HG03103 (cell line): ENCODE results near the gene CTSW.

ENCODE experiments used
- ATAC-seq: cut with Tn5 transposase; IDR thresholded peaks from one replicate; pipeline ENCODE4 v1.9.1; 2021; ENCODE audit warnings: low read depth; ENCODE audit not compliant: unreplicated experiment

The CTSW gene

DNA sequence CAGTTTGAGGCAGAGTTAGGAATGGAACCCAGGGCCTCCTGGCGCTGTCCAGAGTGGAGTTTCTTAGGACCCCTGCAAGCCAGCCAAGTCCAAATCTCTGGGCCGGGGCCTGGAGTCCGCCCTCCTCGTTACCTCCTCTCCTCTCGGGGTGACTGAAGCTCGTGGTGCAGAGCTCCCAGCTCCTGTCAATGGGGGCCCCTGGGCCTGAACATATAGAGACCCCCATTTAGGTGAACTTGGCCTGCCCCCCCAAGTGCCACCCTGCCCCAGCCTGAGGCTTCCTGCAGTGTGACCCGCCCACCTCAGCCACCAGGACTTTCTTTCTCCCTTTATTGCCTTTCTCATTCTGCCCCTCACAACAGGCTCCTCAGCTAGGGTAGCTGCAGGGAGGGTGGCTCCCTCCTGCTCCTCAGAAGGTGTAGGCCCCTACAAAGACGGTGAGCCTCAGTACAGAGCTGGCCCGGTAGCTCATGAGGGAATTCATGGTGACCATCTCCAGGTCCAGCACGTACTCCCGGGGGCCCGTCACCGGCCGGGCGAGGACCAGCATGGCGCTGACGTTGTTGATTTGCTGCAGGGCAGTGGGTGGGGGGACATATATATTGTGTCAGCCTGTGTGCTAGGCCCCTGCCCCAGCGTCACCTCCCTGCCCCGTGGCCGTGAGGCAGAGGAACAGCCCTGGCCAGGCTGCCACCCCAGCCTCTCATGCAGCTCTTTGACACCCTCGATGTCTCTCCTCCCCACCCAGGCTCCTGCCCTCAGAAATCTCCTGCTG is 12.9 kb upstream of the CTSW start:
- no peak for ATAC-seq

DNA sequence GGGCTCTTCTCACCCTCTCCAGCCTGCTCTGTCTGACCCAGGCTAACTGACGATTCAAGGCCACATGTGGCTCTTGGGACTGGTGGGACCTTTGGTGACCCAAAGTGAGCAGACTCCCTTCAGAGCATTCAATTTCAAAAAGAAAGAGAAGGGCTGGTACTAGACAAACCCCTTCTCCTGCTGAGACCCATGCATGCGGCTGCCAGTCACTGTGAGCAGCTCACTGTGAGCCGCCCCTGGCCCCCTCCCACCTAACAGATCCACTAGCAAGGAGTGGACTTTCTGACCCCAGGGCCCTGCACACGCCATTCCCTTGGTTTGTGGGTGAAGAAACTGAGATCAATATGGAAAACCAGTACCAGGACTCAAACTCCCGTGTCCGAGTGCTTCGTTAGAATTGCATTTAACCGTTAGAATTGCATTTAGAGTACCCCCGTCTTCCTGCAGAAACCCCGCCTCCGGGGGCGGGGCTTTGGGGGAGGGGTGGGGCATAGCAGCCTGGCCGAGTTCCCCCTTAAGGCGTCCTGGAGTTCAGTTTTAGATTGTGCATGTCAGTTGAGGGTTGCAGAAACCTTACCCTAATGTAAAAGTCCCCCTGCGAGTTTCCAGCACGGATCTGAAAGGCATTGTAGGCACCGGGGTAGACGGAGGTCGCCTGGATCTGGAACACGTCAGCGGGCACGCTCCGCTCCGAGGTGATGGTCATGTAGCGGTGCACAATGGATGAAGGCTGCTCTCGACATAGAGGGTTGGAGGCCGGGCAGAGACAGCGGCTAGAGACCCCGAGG is 12.2 kb upstream of the CTSW start:
- no peak for ATAC-seq

DNA sequence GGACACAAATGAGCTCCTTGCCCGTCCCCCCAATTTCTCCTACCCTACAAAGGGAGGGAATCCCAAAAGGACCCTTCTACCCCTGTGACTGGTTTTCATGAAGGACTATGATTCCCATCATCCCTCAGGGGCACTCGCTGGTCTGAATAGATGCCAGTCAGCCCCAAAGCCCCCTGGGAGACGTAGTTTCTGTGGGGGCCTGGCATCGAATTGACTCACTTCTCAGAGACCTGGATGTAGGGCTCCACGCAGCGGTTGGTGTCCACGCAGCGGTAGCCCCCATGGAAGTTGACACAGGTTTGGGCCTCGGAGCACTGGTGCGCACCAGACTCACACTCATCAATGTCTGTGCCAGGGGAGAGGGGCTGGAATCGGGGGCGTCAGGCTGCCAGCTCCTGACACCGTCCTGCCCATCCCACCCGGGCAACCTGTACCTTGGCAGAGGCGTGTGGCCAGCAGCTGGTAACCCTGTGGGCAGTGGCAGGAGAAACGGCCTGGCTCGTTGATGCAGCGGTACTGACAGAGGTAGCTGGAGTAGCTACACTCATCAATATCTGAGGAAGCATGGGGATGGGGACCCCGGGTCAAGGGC is 11.5 kb upstream of the CTSW start:
- no peak for ATAC-seq

DNA sequence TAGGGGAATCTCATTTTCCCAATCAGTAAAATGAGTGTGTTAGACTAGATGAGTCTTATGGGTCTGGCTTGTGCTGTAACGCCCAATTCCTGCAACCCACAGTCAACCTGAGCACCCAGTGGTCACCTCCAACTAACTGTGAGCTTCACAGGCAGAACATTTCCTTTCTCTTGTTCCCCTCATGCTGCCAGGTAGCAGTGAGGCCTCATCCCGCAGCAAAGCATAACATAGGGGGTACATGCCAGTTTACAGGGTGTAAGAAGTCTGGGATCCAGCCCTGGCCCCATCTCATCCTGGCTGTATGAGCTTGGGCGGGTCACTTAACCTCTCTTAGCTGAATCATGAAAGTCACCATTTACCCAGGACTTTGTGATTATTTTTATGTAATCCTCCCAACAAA is 10.7 kb upstream of the CTSW start:
- ATAC-seq = no peak

DNA sequence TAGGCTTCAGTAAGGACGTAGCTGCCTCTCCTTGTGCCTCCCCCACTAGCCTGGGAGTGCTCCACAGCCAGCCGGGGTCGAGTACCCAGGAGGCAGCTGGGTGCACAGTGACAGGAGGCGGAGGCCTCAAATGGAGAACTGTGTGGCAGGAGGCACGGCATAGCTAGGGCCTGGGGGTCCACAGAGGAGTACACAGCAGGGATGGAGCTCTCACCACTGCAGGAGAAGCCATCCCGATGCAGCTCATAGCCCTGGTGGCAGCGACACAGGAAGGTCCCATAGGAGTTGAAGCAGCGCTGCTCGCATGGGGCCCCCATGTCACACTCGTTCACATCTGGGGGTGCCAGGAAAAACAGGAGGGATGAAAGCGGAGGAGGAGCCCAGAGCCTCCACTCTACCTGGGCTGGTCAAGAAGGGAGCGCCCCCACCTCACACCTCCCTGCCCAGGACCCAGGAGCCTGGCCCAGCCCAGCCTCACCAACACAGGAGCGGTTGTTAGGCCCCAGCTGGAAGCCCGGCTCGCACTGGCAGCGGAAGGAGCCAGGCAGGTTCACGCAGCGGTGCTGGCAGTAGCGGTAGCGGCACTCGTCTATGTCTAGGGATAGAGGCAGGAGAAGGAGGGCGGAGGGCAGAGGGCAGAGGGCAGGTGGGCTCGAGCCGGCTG is 9.9 kb upstream of the CTSW start:
- ATAC-seq = no peak

DNA sequence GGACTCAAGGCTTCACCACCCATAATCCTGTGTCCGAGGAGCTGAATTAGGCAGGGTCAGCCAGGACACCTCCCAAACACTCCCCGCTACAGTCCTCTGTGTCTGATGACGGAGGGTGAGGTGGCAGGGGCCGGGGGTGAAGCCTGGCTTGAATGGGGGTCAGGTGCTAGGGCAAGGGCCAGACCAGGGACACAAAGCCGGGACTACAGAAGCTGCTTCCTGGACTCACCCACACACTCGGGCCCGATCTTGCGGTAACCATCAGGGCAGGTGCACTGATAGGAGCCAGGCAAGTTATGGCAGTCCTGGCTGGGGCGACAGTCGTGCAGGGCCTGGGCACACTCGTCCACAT is 9.4 kb upstream of the CTSW start:
- no peak for ATAC-seq

DNA sequence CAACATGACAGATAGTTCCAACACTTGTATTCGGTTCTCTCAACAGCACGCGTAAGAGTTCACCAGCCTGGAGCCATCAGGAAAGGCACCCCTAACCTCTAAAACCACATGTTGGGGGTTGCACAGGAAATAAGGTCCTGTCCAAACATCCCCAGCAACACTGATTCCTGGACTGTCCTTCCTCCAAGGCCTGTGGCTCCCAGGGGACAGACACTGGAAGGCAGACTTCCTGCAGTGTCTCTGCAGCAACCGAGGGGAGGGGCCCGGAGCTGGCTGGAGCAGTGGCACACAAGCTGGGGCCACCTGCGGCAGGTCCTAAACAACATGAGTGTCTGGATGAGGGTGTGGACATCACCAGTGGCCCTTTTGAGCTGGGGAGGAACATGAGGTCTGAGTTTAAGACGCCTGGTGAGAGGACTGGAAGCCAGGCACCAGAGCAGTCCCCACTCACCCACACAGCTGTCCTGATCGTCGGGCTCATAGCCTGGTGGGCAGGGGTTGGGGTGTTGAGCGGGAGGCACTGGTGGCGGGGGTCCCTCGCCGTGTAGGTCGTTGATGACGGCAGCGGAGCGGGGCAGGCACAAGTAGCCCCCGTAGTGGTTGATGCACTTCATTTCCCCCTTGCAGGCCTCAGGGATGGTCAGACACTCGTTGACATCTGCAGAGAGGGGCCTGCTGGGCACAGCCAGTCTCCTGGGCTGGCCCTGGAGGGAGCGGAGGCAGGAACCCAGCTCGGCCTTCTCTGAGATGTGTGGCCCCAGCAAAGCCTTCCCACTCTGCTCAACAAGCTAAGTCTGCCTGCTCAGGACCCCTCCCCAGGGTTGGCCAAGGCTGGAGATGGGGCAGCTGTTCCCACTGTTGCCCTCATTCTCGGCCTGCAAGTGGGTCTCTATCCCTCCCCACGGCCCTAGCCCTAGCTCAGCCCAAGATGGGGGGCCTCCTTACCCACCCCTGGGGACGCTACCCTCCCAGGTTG is 8.6 kb upstream of the CTSW start:
- ATAC-seq = no peak

DNA sequence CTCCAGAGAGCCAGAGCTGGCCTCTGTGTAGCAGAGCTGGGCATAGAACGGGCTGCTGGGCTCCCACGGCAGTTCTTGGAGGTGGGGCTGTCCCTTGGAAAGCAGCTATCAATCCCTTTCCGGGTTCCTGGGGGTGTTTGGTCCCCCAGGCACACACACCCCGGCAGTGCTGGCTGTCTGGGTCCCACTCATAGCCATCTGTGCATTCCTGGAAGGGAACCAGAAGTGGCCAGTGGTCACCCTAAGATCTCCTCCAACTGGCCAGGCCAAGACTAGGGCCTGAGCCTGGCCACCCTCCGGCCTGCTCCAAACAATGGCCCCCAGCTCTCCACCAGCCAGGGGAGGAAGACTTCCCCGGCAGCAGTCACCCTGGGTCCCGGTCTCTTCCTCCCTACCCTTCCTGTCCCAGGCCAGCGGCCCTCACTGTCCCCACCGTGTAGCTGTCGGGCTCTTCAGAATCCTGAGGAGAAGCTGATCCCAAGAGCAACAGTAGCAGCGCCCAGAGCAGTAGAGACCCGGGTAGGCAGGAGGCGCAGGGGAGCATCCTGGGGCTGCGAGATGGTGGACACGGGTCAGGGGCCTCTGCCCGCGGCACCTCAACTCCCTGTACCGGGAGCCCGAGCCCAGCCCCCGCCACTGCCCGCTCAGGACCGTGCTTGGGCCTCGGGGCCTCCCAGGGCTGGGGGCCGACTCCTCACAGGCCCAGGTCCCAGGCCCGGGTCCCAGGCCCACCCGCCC is 7.7 kb upstream of the CTSW start:
- ATAC-seq = no peak

DNA sequence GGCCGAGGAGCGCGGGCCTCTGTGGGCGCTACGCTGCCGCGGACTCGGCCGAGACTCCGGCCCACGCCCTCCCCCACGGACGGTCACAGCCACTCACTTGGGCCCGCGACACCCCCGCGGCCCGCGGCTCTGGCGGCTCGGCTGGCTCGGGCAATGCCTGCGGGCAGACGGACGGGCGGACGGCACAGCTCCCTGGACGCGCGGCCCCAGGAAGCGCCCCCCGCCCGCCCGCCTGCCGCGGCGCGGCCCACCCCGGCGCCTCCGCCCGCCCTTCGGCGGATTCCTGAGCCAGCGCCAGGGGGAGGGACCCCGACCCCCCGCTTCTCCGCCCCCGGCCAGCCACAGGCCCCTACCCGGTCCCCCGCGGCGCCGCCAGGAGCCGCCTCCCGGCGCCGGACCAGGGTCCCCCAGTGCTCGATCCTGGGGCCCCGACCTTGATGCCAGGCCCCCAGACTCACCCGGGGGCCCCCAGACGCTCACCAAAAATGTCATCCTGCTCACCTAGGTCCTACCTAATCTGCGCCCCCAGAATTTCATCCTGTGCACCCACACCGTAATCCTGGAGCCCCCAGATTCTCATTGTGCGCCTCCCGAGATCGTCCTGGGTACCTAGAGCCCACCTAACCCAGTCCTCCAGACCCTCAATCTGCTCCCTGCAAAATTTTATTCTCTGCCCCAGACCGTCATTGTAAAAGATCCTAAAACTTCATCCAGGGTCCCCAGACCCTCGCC is 6.9 kb upstream of the CTSW start, which contains the start of gene EFEMP2:
EFEMP2 (minus strand) TSS at position 215 of the 732 bp plus-strand sequence. CDS start 446 bp downstream, outside the sequence.
- no peak for ATAC-seq

DNA sequence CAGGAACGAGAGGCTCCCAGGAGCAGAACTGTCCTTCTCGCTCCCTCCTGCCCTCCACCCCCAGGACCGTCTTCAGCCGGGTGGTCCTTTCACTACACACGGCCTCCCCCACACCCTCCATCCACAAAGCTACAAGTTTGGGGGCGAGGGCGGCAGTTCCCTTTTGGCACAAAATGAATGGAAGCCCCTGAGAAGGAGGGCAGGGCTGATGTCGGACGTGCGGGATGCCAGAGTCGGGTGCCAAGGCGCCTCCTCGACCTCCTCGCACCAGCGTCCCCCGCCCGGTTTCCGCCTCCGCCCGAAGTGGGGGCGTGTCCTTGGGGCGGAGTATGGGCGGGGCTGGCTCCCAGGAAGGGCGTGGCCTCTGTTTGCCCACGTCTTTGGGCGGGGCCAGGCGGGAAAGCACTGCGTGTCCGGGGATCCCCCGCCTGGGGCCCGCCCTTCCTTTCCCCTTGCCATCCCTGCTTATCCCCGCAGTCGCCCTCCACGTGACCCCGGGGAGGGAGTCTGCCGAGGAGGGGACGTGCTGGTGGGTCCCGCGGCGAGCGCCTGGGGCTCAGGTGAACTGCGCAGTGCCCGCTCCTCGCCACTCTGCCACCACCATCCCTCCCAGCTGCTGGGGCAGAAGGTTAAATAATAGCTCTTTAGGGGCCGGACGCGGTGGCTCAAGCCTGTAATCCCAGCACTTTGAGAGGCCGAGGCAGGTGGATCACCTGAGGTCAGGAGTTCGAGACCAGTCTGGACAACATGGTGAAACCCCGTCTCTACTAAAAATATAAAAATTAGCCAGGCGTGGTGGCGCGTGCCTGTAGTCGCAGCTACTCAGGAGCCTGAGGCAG is 6.1 kb upstream of the CTSW start:
- ATAC-seq = no peak

DNA sequence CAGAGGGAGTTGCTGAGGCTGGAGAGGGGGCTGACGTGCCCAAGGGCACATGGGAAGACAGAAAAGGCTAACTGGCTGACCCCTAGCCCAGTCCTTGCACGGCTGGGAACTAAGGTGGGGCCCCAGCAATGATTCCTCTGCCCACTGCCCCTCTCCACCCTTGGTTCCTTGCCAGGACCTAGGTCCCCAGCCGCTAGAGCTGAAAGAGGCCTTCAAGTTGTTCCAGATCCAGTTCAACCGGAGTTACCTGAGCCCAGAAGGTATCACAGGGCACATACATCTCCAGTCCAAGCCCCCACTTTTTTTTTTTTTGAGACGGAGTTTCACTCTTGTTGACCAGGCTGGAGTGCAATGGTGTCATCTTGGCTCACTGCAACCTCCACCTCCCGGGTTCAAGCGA is 390 bp downstream of the CTSW start:
- ATAC-seq = no peak

DNA sequence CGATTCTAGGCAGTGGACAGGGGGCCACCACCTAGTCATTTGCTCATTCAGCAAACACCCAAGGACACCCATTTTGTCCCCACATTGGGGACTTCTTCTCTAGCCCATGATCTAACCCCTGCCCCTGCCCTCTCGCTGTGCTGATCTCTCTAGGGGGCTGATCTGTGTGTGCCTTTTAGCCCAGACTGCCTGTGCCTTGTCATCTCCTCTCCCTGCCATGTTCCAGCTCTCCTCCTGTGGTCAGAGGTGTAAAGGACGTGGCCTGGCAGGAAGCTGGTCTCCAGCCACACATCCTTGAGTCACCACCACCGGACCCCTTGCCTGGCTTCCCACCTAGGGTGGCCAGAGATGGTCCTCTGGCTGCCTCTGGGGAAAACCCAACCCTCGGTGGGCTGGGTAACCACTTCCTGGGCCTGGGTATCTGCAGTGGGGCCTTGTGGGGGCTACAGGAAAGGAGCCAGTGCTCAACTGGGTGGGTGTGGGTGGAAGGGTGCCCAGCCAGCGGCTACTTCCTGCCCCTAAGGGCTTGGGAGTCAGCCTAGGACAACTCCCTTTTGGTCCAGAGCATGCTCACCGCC is 1.3 kb downstream of the CTSW start:
- no peak for ATAC-seq

DNA sequence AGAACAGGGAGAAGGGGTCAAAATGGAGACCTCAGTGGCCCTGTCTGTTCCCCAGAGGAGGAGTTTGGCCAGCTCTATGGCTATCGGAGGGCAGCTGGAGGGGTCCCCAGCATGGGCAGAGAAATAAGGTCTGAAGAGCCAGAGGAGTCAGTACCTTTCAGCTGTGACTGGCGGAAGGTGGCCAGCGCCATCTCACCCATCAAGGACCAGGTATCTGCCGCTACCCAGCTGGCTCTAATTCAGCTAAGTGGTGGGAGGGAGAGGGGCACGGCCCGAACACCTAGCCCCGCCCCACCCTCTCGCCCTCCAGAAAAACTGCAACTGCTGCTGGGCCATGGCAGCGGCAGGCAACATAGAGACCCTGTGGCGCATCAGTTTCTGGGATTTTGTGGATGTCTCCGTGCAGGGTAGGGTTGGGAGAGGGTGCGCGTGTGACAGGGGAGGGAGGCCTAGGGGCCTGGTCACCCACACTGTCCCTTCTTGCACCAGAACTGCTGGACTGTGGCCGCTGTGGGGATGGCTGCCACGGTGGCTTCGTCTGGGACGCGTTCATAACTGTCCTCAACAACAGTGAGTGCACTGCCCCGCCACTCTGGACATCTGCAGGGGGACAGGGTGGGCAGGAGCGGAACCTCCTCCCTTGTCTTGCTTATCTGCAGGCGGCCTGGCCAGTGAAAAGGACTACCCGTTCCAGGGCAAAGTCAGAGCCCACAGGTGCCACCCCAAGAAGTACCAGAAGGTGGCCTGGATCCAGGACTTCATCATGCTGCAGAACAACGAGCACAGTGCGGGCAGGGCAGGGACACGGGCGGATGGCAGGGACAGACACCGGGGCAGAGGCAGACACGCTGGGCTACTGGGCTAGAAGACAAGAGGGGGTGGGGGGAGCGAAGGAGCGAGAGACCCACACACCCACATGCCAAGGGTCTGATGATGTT is 2.8 kb downstream of the CTSW start:
- ATAC-seq = no peak

DNA sequence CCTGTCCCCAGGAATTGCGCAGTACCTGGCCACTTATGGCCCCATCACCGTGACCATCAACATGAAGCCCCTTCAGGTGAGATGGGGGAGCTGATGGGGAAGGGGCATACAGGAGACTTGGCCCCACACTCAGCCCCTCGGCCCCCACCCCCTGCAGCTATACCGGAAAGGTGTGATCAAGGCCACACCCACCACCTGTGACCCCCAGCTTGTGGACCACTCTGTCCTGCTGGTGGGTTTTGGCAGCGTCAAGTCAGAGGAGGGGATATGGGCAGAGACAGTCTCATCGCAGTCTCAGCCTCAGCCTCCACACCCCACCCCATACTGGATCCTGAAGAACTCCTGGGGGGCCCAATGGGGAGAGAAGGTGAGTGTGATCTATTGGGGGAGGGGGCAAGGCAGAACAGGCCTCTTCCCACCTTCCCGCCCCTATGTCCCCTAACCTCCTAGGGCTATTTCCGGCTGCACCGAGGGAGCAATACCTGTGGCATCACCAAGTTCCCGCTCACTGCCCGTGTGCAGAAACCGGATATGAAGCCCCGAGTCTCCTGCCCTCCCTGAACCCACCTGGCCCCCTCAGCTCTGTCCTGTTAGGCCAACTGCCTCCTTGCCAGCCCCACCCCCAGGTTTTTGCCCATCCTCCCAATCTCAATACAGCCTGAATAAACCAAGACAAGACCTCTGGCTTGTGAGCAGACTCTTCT is 3.6 kb downstream of the CTSW start:
- ATAC-seq = no peak

DNA sequence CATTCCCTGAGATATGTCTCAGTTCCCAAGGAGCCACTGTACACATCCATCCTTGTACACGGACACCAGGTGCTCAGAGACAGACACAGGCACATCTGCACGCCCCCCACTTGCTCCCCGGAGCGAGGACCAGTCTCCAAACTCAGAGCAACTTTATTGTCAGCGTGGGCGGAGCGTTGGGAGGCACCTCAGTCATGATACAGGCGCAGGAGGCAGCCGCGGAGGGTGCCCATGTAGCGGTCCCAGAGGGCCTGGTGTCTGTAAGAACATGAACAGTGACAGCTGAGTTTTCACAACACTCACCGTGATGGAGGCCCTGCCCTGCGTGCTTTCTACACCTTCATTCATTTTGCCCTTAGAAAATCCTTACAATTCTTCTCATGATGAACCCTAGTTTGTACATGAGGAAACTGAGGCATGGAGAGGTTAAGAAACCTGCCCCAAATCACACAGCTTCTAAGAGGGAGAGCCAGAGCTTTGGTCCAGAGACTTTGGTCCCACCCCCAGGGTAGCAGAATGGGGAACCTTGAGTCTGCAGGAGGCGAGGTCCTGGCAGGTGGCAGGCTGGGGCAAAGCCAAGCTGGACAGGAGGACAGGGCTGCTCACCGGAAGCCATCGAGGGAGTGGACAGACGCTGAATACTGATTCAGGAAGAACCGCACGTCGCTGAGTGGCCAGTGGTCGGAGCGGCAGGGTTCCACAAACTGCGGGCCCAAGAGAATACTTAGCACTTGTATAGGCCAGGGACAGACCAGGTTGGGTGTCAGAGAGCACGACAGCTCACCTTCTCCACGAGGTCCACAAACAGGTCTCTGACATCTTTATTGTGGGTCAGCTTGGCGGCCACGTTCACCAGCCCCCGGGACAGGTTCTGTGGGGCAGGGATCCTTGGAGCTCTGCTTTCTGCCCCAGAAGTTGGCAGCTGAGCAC is 4.4 kb downstream of the CTSW start:
- ATAC-seq = no peak
